WTC11 (cell line): ENCODE measurements around the gene HTR3B. TPM values are rescaled to one million over a fixed set of nuclear protein-coding genes. Genes with fewer than 3 reads are reported as not detected.

ENCODE experiments used
- ATAC-seq: fragments of 200-7000 bp; cut with Tn5 transposase; 2 replicates; pipeline ENCODE4 v1.10.0; 2021; ENCODE audit warnings: mild to moderate bottlenecking, moderate library complexity
- CTCF ChIA-PET: fragments of 300-600 bp; sonication (Branson Sonifier 250); formaldehyde crosslinking; loops from one replicate; lab custom pipeline; 2021; ENCODE audit warnings: antibody characterized with exemption; lab: Charles Lee
- POLR2A ChIA-PET: fragments of 350-600 bp; sonication (Branson Sonifier 250); formaldehyde crosslinking; loops from one replicate; lab custom pipeline; 2021; ENCODE audit warnings: antibody characterized with exemption; lab: Charles Lee
- DNase-seq: peaks from one replicate; pipeline ENCODE4 v3.0.0; 2021; ENCODE audit warnings: low spot score
- H3K27ac Mint-ChIP-seq: 2 replicates; pipeline ENCODE4 v1.8.0; 2021; ENCODE audit warnings: mixed read lengths
- H3K27me3 Mint-ChIP-seq: 2 replicates; pipeline ENCODE4 v1.8.0; 2021; ENCODE audit warnings: low read depth, mild to moderate bottlenecking, moderate library complexity, mixed read lengths
- H3K36me3 Mint-ChIP-seq: 2 replicates; pipeline ENCODE4 v1.8.0; 2021; ENCODE audit warnings: mixed read lengths
- H3K4me1 Mint-ChIP-seq: 2 replicates; pipeline ENCODE4 v1.8.0; 2022; ENCODE audit warnings: mixed read lengths
- H3K4me3 Mint-ChIP-seq: 2 replicates; pipeline ENCODE4 v1.8.0; 2021; ENCODE audit warnings: mild to moderate bottlenecking, moderate library complexity, mixed read lengths
- H3K9me3 Mint-ChIP-seq: 2 replicates; pipeline ENCODE4 v1.8.0; 2021; ENCODE audit warnings: mixed read lengths
- ARID4B ChIP-seq: sonication (generic); formaldehyde crosslinking; IDR thresholded peaks from 2 replicates; pipeline ENCODE4 v1.8.0; 2023; ENCODE audit warnings: missing genetic modification reagents, mild to moderate bottlenecking, borderline replicate concordance
- CBFB ChIP-seq: sonication (generic); formaldehyde crosslinking; IDR thresholded peaks from 2 replicates; pipeline ENCODE4 v1.8.1; 2022; ENCODE audit warnings: mild to moderate bottlenecking, low read depth, missing genetic modification reagents
- E2F5 ChIP-seq: sonication (generic); formaldehyde crosslinking; IDR thresholded peaks from 2 replicates; pipeline ENCODE4 v1.8.1; 2022; ENCODE audit warnings: mild to moderate bottlenecking, moderate library complexity, missing genetic modification reagents
- IRF1 ChIP-seq: sonication (generic); formaldehyde crosslinking; IDR thresholded peaks from 2 replicates; pipeline ENCODE4 v1.8.0; 2023; ENCODE audit warnings: missing genetic modification reagents
- JUN ChIP-seq: sonication (generic); formaldehyde crosslinking; IDR thresholded peaks from 2 replicates; pipeline ENCODE4 v1.8.0; 2023; ENCODE audit warnings: mild to moderate bottlenecking, missing genetic modification reagents
- MAX ChIP-seq: sonication (generic); formaldehyde crosslinking; IDR thresholded peaks from 2 replicates; pipeline ENCODE4 v1.8.0; 2022; ENCODE audit warnings: mild to moderate bottlenecking, missing genetic modification reagents
- NR3C1 ChIP-seq: sonication (generic); formaldehyde crosslinking; conservative IDR thresholded peaks from 2 replicates; pipeline ENCODE4 v1.8.1; 2023; ENCODE audit warnings: low read depth, mild to moderate bottlenecking, missing genetic modification reagents
- PRDM15 ChIP-seq: sonication (generic); formaldehyde crosslinking; IDR thresholded peaks from 2 replicates; pipeline ENCODE4 v1.8.0; 2022; ENCODE audit warnings: missing genetic modification reagents
- PREB ChIP-seq: sonication (generic); formaldehyde crosslinking; IDR thresholded peaks from 2 replicates; pipeline ENCODE4 v1.8.1; 2022; ENCODE audit warnings: mild to moderate bottlenecking, missing genetic modification reagents, moderate library complexity, borderline replicate concordance
- SMAD4 ChIP-seq: sonication (generic); formaldehyde crosslinking; IDR thresholded peaks from 2 replicates; pipeline ENCODE4 v1.8.0; 2022; ENCODE audit warnings: mild to moderate bottlenecking, missing genetic modification reagents
- TCF7 ChIP-seq: sonication (generic); formaldehyde crosslinking; IDR thresholded peaks from 2 replicates; pipeline ENCODE4 v1.8.0; 2022; ENCODE audit warnings: mild to moderate bottlenecking, low read depth, missing genetic modification reagents, moderate library complexity
- ZBTB43 ChIP-seq: sonication (generic); formaldehyde crosslinking; IDR thresholded peaks from 2 replicates; pipeline ENCODE4 v1.8.1; 2023; ENCODE audit warnings: mild to moderate bottlenecking, missing genetic modification reagents
- ZNF281 ChIP-seq: sonication (generic); formaldehyde crosslinking; IDR thresholded peaks from 2 replicates; pipeline ENCODE4 v1.8.0; 2023; ENCODE audit warnings: mild to moderate bottlenecking, missing genetic modification reagents
- ZSCAN18 ChIP-seq: fragments of 250-450 bp; sonication (Bioruptor Pico); IDR thresholded peaks from 2 replicates; pipeline ENCODE4 v2.1.2; 2022; ENCODE audit warnings: mild to moderate bottlenecking, moderate library complexity
- total RNA-seq: library from RNA; stranded (reverse); gene quantifications from 3 replicates; pipeline ENCODE4 v1.2.3, GENCODE V29; 2021

HTR3B gene
- total RNA-seq, 1 experiment from 2014 or later, result not detected

GRCh38 chr11:113871336-113871735 lies 33.3 kb upstream of the HTR3B start:
- Mint-ChIP-seq H3K27me3 (no peaks in the 10 kb centered on the region), H3K36me3 (peaks cover 58% of the 10 kb centered on the region)
- DNase-seq, result no peak
- POLR2A ChIA-PET, result no interaction called here
- CTCF ChIA-PET, result interaction anchor here (1.7 kb wide), 1 partner anchor 65 kb away, joined by 5 read pairs; no protein-coding TSS in a partner anchor
- no peak for TF ChIP-seq NR3C1 (CRISPR knock-in tag)
- no peak for TF ChIP-seq ARID4B
- no peak for TF ChIP-seq IRF1
- TF ChIP-seq CBFB (CRISPR knock-in tag), result no peak
- TF ChIP-seq JUN (CRISPR knock-in tag), result no peak
- no peak for TF ChIP-seq TCF7 (CRISPR knock-in tag)
- TF ChIP-seq ZBTB43 (CRISPR knock-in tag), result no peak
- TF ChIP-seq SMAD4, result no peak
- TF ChIP-seq ZSCAN18 (CRISPR knock-in tag), result no peak
- no peak for TF ChIP-seq E2F5 (CRISPR knock-in tag)
- TF ChIP-seq MAX (CRISPR knock-in tag), result no peak
- TF ChIP-seq, all 79 proteins: peak for 0
- no peaks in the 10 kb centered on the region for H3K9me3 Mint-ChIP-seq
- no peak for ATAC-seq
- H3K27ac Mint-ChIP-seq, result peak overlapping the region; percentile 55; the same call in 1 of the 2 replicates
- H3K4me3 Mint-ChIP-seq, result peak overlapping the region; percentile 89
- peaks cover 67% of the 10 kb centered on the region for H3K4me1 Mint-ChIP-seq

- no peaks in the 10 kb centered on the region for H3K9me3 Mint-ChIP-seq
- H3K27me3 Mint-ChIP-seq, result no peaks in the 10 kb centered on the region
- H3K36me3 Mint-ChIP-seq, result peaks cover 42% of the 10 kb centered on the region
- no peak for DNase-seq
- ATAC-seq, result no peak
- H3K4me3 Mint-ChIP-seq, result peak overlapping the region; percentile 89
- ChIA-PET CTCF (interaction anchor here (1.4 to 4.7 kb wide), 2 partner anchors 23 to 67 kb away, joined by 12 to 14 read pairs; no protein-coding TSS in a partner anchor), POLR2A (interaction anchor here (0.7 to 1.6 kb wide), 4 partner anchors 11 to 73 kb away, joined by 3 to 6 read pairs (median 4); no protein-coding TSS in a partner anchor)
- peak overlapping the region; percentile 91 for H3K27ac Mint-ChIP-seq
- peaks cover 64% of the 10 kb centered on the region for H3K4me1 Mint-ChIP-seq
- TF ChIP-seq ZNF281 (CRISPR knock-in tag), result no peak
- no peak for TF ChIP-seq ZSCAN18 (CRISPR knock-in tag)
- TF ChIP-seq NR3C1 (CRISPR knock-in tag), result no peak
- no peak for TF ChIP-seq PREB (CRISPR knock-in tag)
- TF ChIP-seq PRDM15 (CRISPR knock-in tag), result no peak
These were observed 31.4 kb upstream of the HTR3B start for GRCh38 chr11:113873236-113873626.
